CD4-positive, alpha-beta memory T cell (primary cell): ENCODE data around the gene WRAP73. TPM values are rescaled to one million over a fixed set of nuclear protein-coding genes. Genes with fewer than 3 reads are reported as not detected.
A peak's percentile ranks its signal among the peaks of the same experiment; 100 is the strongest.

Source experiments
- CTCF ChIA-PET: fragments of 350-600 bp; sonication (Branson Sonifier 250); formaldehyde crosslinking; loops from one replicate; lab custom pipeline; 2021; ENCODE audit warnings: inconsistent platforms; ENCODE audit not compliant: partially characterized antibody; lab: Charles Lee
- POLR2A ChIA-PET: fragments of 350-600 bp; sonication (Branson Sonifier 250); formaldehyde crosslinking; loops from one replicate; lab custom pipeline; 2021; ENCODE audit not compliant: partially characterized antibody; lab: Charles Lee
- DNase-seq, 5 donors: peaks; one replicate each; pipeline versions ENCODE4 v3.0.0 to v3.0.0-alpha.2; 2020 to 2022; ENCODE audit warnings: mixed read lengths in 1 of 5
- H3K27ac ChIP-seq: one replicate; pipeline ENCODE4 v1.7.0; 2013; ENCODE audit warnings: low read depth, low read length
- H3K27me3 ChIP-seq: 2 replicates; pipeline ENCODE4 v1.7.0; 2013; ENCODE audit warnings: mild to moderate bottlenecking, low read length, moderate library complexity; ENCODE audit not compliant: insufficient read depth
- H3K36me3 ChIP-seq: 2 replicates; pipeline ENCODE4 v1.7.0; 2013; ENCODE audit warnings: mild to moderate bottlenecking, low read length, moderate library complexity; ENCODE audit not compliant: insufficient read depth
- H3K4me1 ChIP-seq: 2 replicates; pipeline ENCODE4 v1.7.0; 2013; ENCODE audit warnings: mild to moderate bottlenecking, low read length, moderate library complexity; ENCODE audit not compliant: insufficient read depth
- H3K4me3 ChIP-seq, 2 donors: one replicate each; pipeline ENCODE4 v1.7.0; 2013; ENCODE audit warnings: low read length in 2 of 2, mild to moderate bottlenecking in 1 of 2
- H3K9me3 ChIP-seq, 2 donors: one replicate each; pipeline ENCODE4 v1.7.0; 2013; ENCODE audit warnings: low read length in 2 of 2, control low read depth in 1 of 2; ENCODE audit not compliant: control insufficient read depth in 1 of 2
- H3K27ac Mint-ChIP-seq, 7 donors: one replicate each; pipeline ENCODE4 v1.8.0; 2020 to 2021; ENCODE audit warnings: mixed read lengths in 7 of 7, mild to moderate bottlenecking in 6 of 7, inconsistent platforms in 3 of 7, moderate library complexity in 3 of 7
- H3K27me3 Mint-ChIP-seq, 2 donors: one replicate each; pipeline ENCODE4 v1.8.0; 2020 to 2021; ENCODE audit warnings: mixed read lengths in 2 of 2
- H3K36me3 Mint-ChIP-seq, 2 donors: one replicate each; pipeline ENCODE4 v1.8.0; 2020 to 2021; ENCODE audit warnings: mixed read lengths in 2 of 2, inconsistent platforms in 1 of 2, mild to moderate bottlenecking in 1 of 2
- H3K4me1 Mint-ChIP-seq, 4 donors: one replicate each; pipeline ENCODE4 v1.8.0; 2020 to 2021; ENCODE audit warnings: mixed read lengths in 4 of 4, mild to moderate bottlenecking in 1 of 4
- H3K4me3 Mint-ChIP-seq, 8 donors: one replicate each; pipeline ENCODE4 v1.8.0; 2020 to 2021; ENCODE audit warnings: mixed read lengths in 8 of 8, mild to moderate bottlenecking in 7 of 8, moderate library complexity in 6 of 8, inconsistent platforms in 3 of 8
- H3K9me3 Mint-ChIP-seq, 8 donors: one replicate each; pipeline ENCODE4 v1.8.0; 2020 to 2021; ENCODE audit warnings: mixed read lengths in 8 of 8, mild to moderate bottlenecking in 5 of 8, inconsistent platforms in 3 of 8, moderate library complexity in 1 of 8
- intact Hi-C: fragments of 100-400 bp; cut with micrococcal nuclease; formaldehyde crosslinking; loops from one replicate; pipeline ENCODE4 v1.15.1; 2023
- polyA plus RNA-seq, 2 donors: library from polyadenylated mRNA; unstranded; fragments of 300-500 nt; fragmentation: Illumina TruSeq; gene quantifications; one replicate each; pipeline ENCODE4 v1.2.3, GENCODE V29; 2021
- total RNA-seq, 2 experiments: library from RNA; stranded (reverse); gene quantifications; one replicate each; pipeline ENCODE4 v1.2.3, GENCODE V29; 2021

The WRAP73 gene
- total and polyA plus RNA-seq, 4 experiments from 2014 or later: 24.4 to 40.7 (median 34.6) TPM

GRCh38 chr1:3631320-3632260 is 18.3 kb downstream of the WRAP73 start:
- no peaks in the 10 kb centered on the region for H3K9me3 Mint-ChIP-seq
- H3K4me3 Mint-ChIP-seq: no peak overlapping the region
- H3K4me1 ChIP-seq: no peaks in the 10 kb centered on the region
- POLR2A ChIA-PET: no interaction called here
- peaks cover 0 to 1% (median 0%) of the 10 kb centered on the region in 4 donors for H3K4me1 Mint-ChIP-seq
- CTCF ChIA-PET: interaction anchor here (3.6 kb wide), 1 partner anchor 12 kb away, joined by 12 read pairs; no protein-coding TSS in a partner anchor
- DNase-seq: no peak
- no peak overlapping the region for H3K27ac ChIP-seq
- no peaks in the 10 kb centered on the region for H3K9me3 ChIP-seq
- H3K4me3 ChIP-seq: no peak overlapping the region
- no peaks in the 10 kb centered on the region for H3K27me3 Mint-ChIP-seq
- intact Hi-C loops: no loop called here
- H3K27ac Mint-ChIP-seq: no peak overlapping the region
- peaks cover 14 to 48% of the 10 kb centered on the region in 2 donors for H3K36me3 Mint-ChIP-seq
- peaks cover 54% of the 10 kb centered on the region for H3K36me3 ChIP-seq
- no peaks in the 10 kb centered on the region for H3K27me3 ChIP-seq

GRCh38 chr1:3630914-3631313 is 19.0 kb downstream of the WRAP73 start:
- Mint-ChIP-seq H3K27me3 (no peaks in the 10 kb centered on the region), H3K4me3 (no peak overlapping the region), H3K9me3 (no peaks in the 10 kb centered on the region), H3K36me3 (peaks cover 12 to 45% of the 10 kb centered on the region in 2 donors), H3K4me1 (peaks cover 3 to 5% (median 5%) of the 10 kb centered on the region in 4 donors), H3K27ac (no peak overlapping the region)
- H3K9me3 ChIP-seq: no peaks in the 10 kb centered on the region
- intact Hi-C loops: no loop called here
- peaks cover 4% of the 10 kb centered on the region for H3K4me1 ChIP-seq
- ChIA-PET POLR2A (no interaction called here), CTCF (interaction anchor here (3.6 kb wide), 1 partner anchor 12 kb away, joined by 12 read pairs; no protein-coding TSS in a partner anchor)
- H3K27ac ChIP-seq: no peak overlapping the region
- DNase-seq: no peak
- peaks cover 51% of the 10 kb centered on the region for H3K36me3 ChIP-seq
- no peak overlapping the region for H3K4me3 ChIP-seq
- no peaks in the 10 kb centered on the region for H3K27me3 ChIP-seq

- no peaks in the 10 kb centered on the region for H3K27me3 ChIP-seq
- H3K36me3 Mint-ChIP-seq: peaks cover 12 to 43% of the 10 kb centered on the region in 2 donors
- H3K4me3 ChIP-seq: no peak overlapping the region
- ChIA-PET CTCF (interaction anchor here (1.4 to 3.6 kb wide), 2 partner anchors 11 to 14 kb away, joined by 5 to 12 read pairs; no protein-coding TSS in a partner anchor), POLR2A (no interaction called here)
- H3K9me3 ChIP-seq: no peaks in the 10 kb centered on the region
- H3K9me3 Mint-ChIP-seq: no peaks in the 10 kb centered on the region
- peaks cover 10% of the 10 kb centered on the region for H3K4me1 ChIP-seq
- no peaks in the 10 kb centered on the region for H3K27me3 Mint-ChIP-seq
- H3K27ac ChIP-seq: no peak overlapping the region
- peaks cover 48% of the 10 kb centered on the region for H3K36me3 ChIP-seq
- intact Hi-C loops: no loop called here
- H3K27ac Mint-ChIP-seq: peak overlapping the region in 3 of 7 donors; percentile 37 to 78 (median 51)
- DNase-seq: no peak
- peaks cover 6 to 11% (median 9%) of the 10 kb centered on the region in 4 donors for H3K4me1 Mint-ChIP-seq
- H3K4me3 Mint-ChIP-seq: no peak overlapping the region
Measured at GRCh38 chr1:3630161-3630611, 19.7 kb downstream of the WRAP73 start.

DNA sequence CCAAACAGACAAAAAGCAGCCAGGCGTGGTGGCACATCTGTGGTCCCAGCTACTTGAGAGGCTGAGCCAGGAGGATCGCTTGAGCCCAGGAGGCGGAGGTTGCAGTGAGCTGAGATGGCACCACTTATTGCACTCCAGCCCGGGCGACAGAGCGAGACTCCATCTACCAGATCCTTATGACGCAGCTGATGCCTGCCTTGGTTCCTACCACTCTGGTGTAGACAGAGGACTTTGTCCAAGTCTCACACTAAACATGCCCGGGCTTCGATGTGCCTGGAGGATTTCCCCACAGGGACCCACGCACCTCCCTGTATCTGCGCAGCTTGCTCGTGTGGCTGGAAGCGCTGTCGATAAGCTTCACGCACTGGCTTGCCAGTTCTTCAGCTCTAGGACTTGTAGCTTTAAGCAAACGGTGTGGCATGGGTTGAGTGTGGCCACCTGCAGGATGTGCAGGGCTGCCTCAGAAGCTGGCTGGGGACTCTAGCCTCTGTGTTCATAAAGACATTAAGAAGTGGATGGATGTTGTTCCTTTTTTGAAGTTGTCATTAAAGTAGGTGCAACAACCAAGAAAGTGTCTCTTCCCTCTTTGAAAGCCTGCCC is 20.2 kb downstream of the WRAP73 start:
- peaks cover 11 to 40% of the 10 kb centered on the region in 2 donors for H3K36me3 Mint-ChIP-seq
- H3K27ac Mint-ChIP-seq: peak overlapping the region in 2 of 7 donors; percentile 12 to 78
- Histone ChIP-seq H3K36me3 (peaks cover 43% of the 10 kb centered on the region), H3K4me3 (no peak overlapping the region), H3K27ac (no peak overlapping the region), H3K27me3 (no peaks in the 10 kb centered on the region), H3K9me3 (no peaks in the 10 kb centered on the region), H3K4me1 (peaks cover 10% of the 10 kb centered on the region)
- peaks cover 0 to under 1% (median 0%) of the 10 kb centered on the region in 8 donors for H3K9me3 Mint-ChIP-seq
- H3K4me1 Mint-ChIP-seq: peaks cover 6 to 13% (median 9%) of the 10 kb centered on the region in 4 donors
- DNase-seq: no peak
- CTCF ChIA-PET: interaction anchor here (1.4 to 3.6 kb wide), 2 partner anchors 10 to 14 kb away, joined by 5 to 12 read pairs; no protein-coding TSS in a partner anchor
- no peaks in the 10 kb centered on the region for H3K27me3 Mint-ChIP-seq
- intact Hi-C loops: no loop called here
- H3K4me3 Mint-ChIP-seq: no peak overlapping the region
- POLR2A ChIA-PET: no interaction called here

- Mint-ChIP-seq H3K27me3 (no peaks in the 10 kb centered on the region), H3K4me1 (peaks cover 13 to 25% (median 18%) of the 10 kb centered on the region in 4 donors), H3K27ac (peak overlapping the region in 3 of 7 donors; percentile 17 to 77 (median 22)), H3K9me3 (peaks cover 0 to 2% (median 0%) of the 10 kb centered on the region in 8 donors), H3K36me3 (peaks cover 7 to 41% of the 10 kb centered on the region in 2 donors), H3K4me3 (no peak overlapping the region)
- Histone ChIP-seq H3K27ac (no peak overlapping the region), H3K4me1 (peaks cover 17% of the 10 kb centered on the region), H3K9me3 (no peaks in the 10 kb centered on the region), H3K36me3 (peaks cover 37% of the 10 kb centered on the region), H3K27me3 (no peaks in the 10 kb centered on the region), H3K4me3 (no peak overlapping the region)
- intact Hi-C loops: no loop called here
- DNase-seq: no peak
- ChIA-PET POLR2A (no interaction called here), CTCF (interaction anchor here (3.6 kb wide), 1 partner anchor 9 kb away, joined by 12 read pairs; no protein-coding TSS in a partner anchor)
Measured at GRCh38 chr1:3628445-3628844, 21.5 kb downstream of the WRAP73 start.

DNA sequence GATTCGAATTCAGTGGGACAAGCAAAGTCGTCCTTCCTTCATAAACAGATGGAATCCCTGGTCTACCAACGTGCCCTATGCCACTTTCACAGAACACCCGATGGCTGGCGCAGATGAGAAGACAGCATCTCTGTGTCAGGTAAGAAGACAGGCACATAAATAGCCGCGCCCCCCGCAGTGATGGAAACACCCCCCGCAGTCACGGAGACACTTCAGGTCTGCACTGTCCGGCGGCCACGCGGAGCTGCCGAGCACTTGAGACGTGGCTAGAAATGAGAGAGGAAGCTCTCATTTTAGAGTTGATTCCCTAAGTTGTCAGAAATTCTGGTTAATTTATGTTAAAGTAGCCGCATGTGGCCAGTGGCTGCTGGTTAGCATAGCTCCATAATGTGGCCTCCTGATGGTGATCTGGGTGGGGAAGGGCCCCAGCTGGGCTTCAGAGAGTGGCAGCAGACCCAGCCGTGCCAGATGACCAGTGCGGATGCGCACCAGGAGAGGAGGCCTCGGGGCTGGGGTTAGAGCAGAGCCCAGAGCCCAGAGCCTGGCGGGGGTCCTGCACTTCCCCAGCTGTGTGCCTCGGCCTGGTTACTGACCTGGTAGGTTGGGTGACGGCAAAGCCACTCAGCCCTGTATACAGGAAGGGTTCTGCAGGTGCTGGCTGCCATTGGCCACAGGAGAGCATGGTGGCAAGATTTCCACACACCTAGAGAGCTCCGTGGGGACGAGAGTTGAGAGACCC is 22.2 kb downstream of the WRAP73 start:
- peak overlapping the region in 2 of 8 donors; percentile 15 to 46 for H3K4me3 Mint-ChIP-seq

More for the DNA sequence above, 22.2 kb downstream of the WRAP73 start:
- peaks cover 21 to 33% (median 25%) of the 10 kb centered on the region in 4 donors for H3K4me1 Mint-ChIP-seq
- H3K27ac Mint-ChIP-seq: peak overlapping the region in 4 of 7 donors; percentile 7 to 64 (median 26)
- ChIA-PET POLR2A (no interaction called here), CTCF (interaction anchor here (3.6 kb wide), 1 partner anchor 8 kb away, joined by 12 read pairs; no protein-coding TSS in a partner anchor)
- peaks cover 24% of the 10 kb centered on the region for H3K4me1 ChIP-seq
- H3K27me3 ChIP-seq: no peaks in the 10 kb centered on the region
- peaks cover 7 to 35% of the 10 kb centered on the region in 2 donors for H3K36me3 Mint-ChIP-seq
- H3K9me3 ChIP-seq: no peaks in the 10 kb centered on the region
- DNase-seq: no peak
- no peak overlapping the region for H3K27ac ChIP-seq
- no peaks in the 10 kb centered on the region for H3K27me3 Mint-ChIP-seq
- H3K4me3 ChIP-seq: no peak overlapping the region
- peaks cover 0 to 2% (median 0%) of the 10 kb centered on the region in 8 donors for H3K9me3 Mint-ChIP-seq
- intact Hi-C loops: no loop called here
- H3K36me3 ChIP-seq: peaks cover 30% of the 10 kb centered on the region
